CD4-positive, alpha-beta T cell treated with Interleukin-4 for 4 hours (primary cell): Measurements from ENCODE around the gene NR2F2.

ENCODE experiments used
- DNase-seq: peaks from one replicate; pipeline ENCODE4 v3.0.0-alpha.2; 2020

Gene NR2F2

GRCh38 chr15:96332637-96333121, 2.2 kb downstream of the NR2F2 start:
- DNase-seq, result no peak

GRCh38 chr15:96333131-96334016, 2.9 kb downstream of the NR2F2 start:
- no peak for DNase-seq

GRCh38 chr15:96334017-96334704, 3.7 kb downstream of the NR2F2 start:
- no peak for DNase-seq

- DNase-seq, result no peak
Observed at GRCh38 chr15:96334705-96335410, 4.4 kb downstream of the NR2F2 start.

- no peak for DNase-seq
Observed at GRCh38 chr15:96335411-96336024, 5.0 kb downstream of the NR2F2 start.

GRCh38 chr15:96336108-96336595, 5.7 kb downstream of the NR2F2 start:
- DNase-seq, result no peak

GRCh38 chr15:96336596-96337364, 6.3 kb downstream of the NR2F2 start:
- no peak for DNase-seq

- DNase-seq, result no peak
Observed at GRCh38 chr15:96337365-96338023, 7.0 kb downstream of the NR2F2 start.

- no peak for DNase-seq
Observed at GRCh38 chr15:96338074-96338765, 7.7 kb downstream of the NR2F2 start.

- no peak for DNase-seq
Observed at GRCh38 chr15:96338766-96339618, 8.5 kb downstream of the NR2F2 start.

GRCh38 chr15:96339619-96340347, 9.3 kb downstream of the NR2F2 start:
- no peak for DNase-seq

- DNase-seq, result no peak
Observed at GRCh38 chr15:96340348-96340597, 9.8 kb downstream of the NR2F2 start.

GRCh38 chr15:96340598-96341512, 10.4 kb downstream of the NR2F2 start:
- DNase-seq, result no peak

GRCh38 chr15:96341513-96342405, 11.3 kb downstream of the NR2F2 start:
- DNase-seq, result no peak

- DNase-seq, result no peak
Observed at GRCh38 chr15:96342406-96343112, 12.1 kb downstream of the NR2F2 start.
